NCI-H187 (cell line): ENCODE data around the gene PBX4.

ENCODE experiments used
- DNase-seq, 2 experiments: peaks; one replicate each; lab custom pipeline; 2025; lab: John Stamatoyannopoulos, UW

PBX4 gene

GRCh38 chr19:19649155-19649554, 30.7 kb upstream of the PBX4 start:
- DNase-seq: no peak

GRCh38 chr19:19647037-19647835, 28.7 kb upstream of the PBX4 start:
- DNase-seq: no peak

GRCh38 chr19:19645233-19645870, 26.9 kb upstream of the PBX4 start:
- no peak for DNase-seq

GRCh38 chr19:19644054-19644388, 25.5 kb upstream of the PBX4 start:
- no peak for DNase-seq

- DNase-seq: peak in 1 of 2 experiments; percentile 11
Observed at GRCh38 chr19:19643158-19644053, 24.9 kb upstream of the PBX4 start, which contains the start of gene GMIP. Gene GMIP (minus strand): TSS chr19:19643657. CDS start chr19:19643529, 128 bp downstream.

GRCh38 chr19:19642506-19643157, 24.1 kb upstream of the PBX4 start:
- DNase-seq: no peak

GRCh38 chr19:19637523-19638251, 19.2 kb upstream of the PBX4 start:
- DNase-seq: no peak

- no peak for DNase-seq
Observed at GRCh38 chr19:19637186-19637522, 18.7 kb upstream of the PBX4 start.

GRCh38 chr19:19636573-19637185, 18.2 kb upstream of the PBX4 start:
- DNase-seq: no peak

- DNase-seq: no peak
Observed at GRCh38 chr19:19635313-19635702, 16.8 kb upstream of the PBX4 start.

- DNase-seq: no peak
Observed at GRCh38 chr19:19634516-19635312, 16.2 kb upstream of the PBX4 start.

GRCh38 chr19:19633711-19634515, 15.4 kb upstream of the PBX4 start:
- DNase-seq: no peak

GRCh38 chr19:19632661-19633060, 14.2 kb upstream of the PBX4 start:
- DNase-seq: no peak

- no peak for DNase-seq
Observed at GRCh38 chr19:19631346-19631745, 12.9 kb upstream of the PBX4 start.

- no peak for DNase-seq
Observed at GRCh38 chr19:19630426-19630825, 11.9 kb upstream of the PBX4 start.

GRCh38 chr19:19630062-19630414, 11.6 kb upstream of the PBX4 start:
- no peak for DNase-seq

GRCh38 chr19:19628501-19629134, 10.1 kb upstream of the PBX4 start:
- DNase-seq: no peak

- DNase-seq: no peak
Observed at GRCh38 chr19:19627621-19628500, 9.4 kb upstream of the PBX4 start, which contains the start of gene LPAR2. Gene LPAR2 (minus strand): TSS chr19:19628220. CDS start chr19:19627275, 945 bp downstream.
